Stimulated activated CD8-positive, alpha-beta memory T cell treated with anti-CD3 and anti-CD28 coated beads, Interleukin-12 subunit alpha, Interleukin-12 subunit beta, amount 100 ng/mL, for 24 hours (primary cell): Measurements from ENCODE around the gene GNAZ.

ENCODE experiments used
- DNase-seq: peaks from one replicate; pipeline ENCODE4 v3.0.0-alpha.2; 2020; ENCODE audit errors: extremely low read depth

GNAZ gene

GRCh38 chr22:23119494-23120414 is 49.4 kb downstream of the GNAZ start:
- DNase-seq = no peak

- DNase-seq = no peak
Measured at GRCh38 chr22:23120415-23120899, 50.1 kb downstream of the GNAZ start.

GRCh38 chr22:23121000-23121421 is 50.7 kb downstream of the GNAZ start:
- no peak for DNase-seq

GRCh38 chr22:23121424-23121823 is 51.1 kb downstream of the GNAZ start:
- DNase-seq = no peak

GRCh38 chr22:23122216-23122957 is 52.1 kb downstream of the GNAZ start:
- no peak for DNase-seq

GRCh38 chr22:23122992-23123803 is 52.9 kb downstream of the GNAZ start:
- no peak for DNase-seq

- DNase-seq = no peak
Measured at GRCh38 chr22:23123804-23124254, 53.5 kb downstream of the GNAZ start.

- DNase-seq = no peak
Measured at GRCh38 chr22:23124611-23125511, 54.5 kb downstream of the GNAZ start.

GRCh38 chr22:23125512-23126103 is 55.3 kb downstream of the GNAZ start:
- DNase-seq = no peak

GRCh38 chr22:23126165-23127054 is 56.1 kb downstream of the GNAZ start:
- no peak for DNase-seq

- DNase-seq = no peak
Measured at GRCh38 chr22:23127055-23127756, 56.9 kb downstream of the GNAZ start.

- DNase-seq = no peak
Measured at GRCh38 chr22:23127788-23128187, 57.5 kb downstream of the GNAZ start.

- DNase-seq = peak; percentile 33
Measured at GRCh38 chr22:23128269-23129108, 58.2 kb downstream of the GNAZ start.

- DNase-seq = no peak
Measured at GRCh38 chr22:23129149-23129548, 58.8 kb downstream of the GNAZ start.

- no peak for DNase-seq
Measured at GRCh38 chr22:23130697-23131096, 60.4 kb downstream of the GNAZ start.

GRCh38 chr22:23131931-23132330 is 61.6 kb downstream of the GNAZ start:
- no peak for DNase-seq

- no peak for DNase-seq
Measured at GRCh38 chr22:23132376-23133091, 62.2 kb downstream of the GNAZ start.
